GM20000 (cell line): ENCODE measurements around the gene NDUFS4.

Experiments
- DNase-seq: peaks from one replicate; pipeline ENCODE4 v3.0.0; 2012; ENCODE audit warnings: low spot score
- CTCF ChIP-seq: IDR thresholded peaks from 2 replicates; pipeline ENCODE4 v1.5.1; 2012; ENCODE audit warnings: mild to moderate bottlenecking, control low read depth; ENCODE audit errors: extremely low read depth, missing control alignments

Gene NDUFS4

DNA sequence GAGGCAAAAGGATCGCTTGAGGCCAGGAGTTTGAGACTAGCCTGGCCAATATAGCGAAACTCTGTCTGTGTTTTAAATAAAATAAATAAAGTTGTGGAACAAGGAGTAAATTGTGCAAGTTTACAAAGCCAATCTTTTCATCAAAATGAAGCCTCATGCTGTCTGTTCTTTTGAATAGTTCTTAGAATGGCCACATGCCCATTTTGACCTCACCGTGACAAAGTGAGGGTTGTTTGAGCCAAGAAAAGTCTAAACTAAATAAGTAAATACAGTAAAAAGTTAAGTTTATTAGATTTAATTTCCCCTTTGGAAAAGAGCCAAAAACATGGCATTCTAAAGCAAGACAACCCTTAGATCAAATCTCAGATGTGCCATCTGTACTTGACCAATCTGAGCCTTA, 165.7 kb downstream of the NDUFS4 start:
- DNase-seq, result no peak
- TF ChIP-seq CTCF, result no peak

DNA sequence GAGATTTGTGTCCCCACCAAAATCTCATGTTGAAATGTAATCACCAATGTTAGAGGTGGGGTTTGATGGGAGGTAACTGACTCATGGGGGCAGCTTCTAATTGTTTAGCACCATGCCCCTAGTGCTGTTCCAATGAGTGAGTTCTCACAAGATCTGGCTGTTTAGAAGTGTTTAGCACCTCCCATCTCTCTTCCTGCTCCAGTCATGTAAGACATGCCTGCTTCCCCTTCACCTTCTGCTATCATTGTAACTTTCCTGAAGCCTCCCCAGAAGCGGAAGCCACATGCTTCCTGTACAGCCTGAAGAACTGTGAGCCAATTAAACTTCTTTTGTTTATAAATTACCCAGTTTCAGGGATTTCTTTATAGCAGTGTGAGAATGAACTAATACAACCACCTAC, 170.5 kb downstream of the NDUFS4 start:
- DNase-seq, result no peak

More for the DNA sequence above, 170.5 kb downstream of the NDUFS4 start:
- no peak for TF ChIP-seq CTCF
